Left lobe of liver (tissue), 2 donors: ENCODE results near the gene SBK2. TPM values are rescaled to one million over a fixed set of nuclear protein-coding genes. Genes with fewer than 3 reads are reported as not detected.

Experiments
- ATAC-seq: fragments of 200-7000 bp; cut with Tn5 transposase; one replicate; pipeline ENCODE4 v1.9.1; 2020; ENCODE audit warnings: mild to moderate bottlenecking, moderate library complexity
- DNase-seq: peaks from one replicate; pipeline ENCODE4 v3.0.0-alpha.2; 2020; ENCODE audit warnings: low spot score
- total RNA-seq: library from RNA; stranded (reverse); gene quantifications from one replicate; pipeline ENCODE4 v1.2.1, GENCODE V29; 2021
- donor health status: DM: no; HTN: no; CAD: no; lungs with moderate emphysema.
- donor health status: DM: no; HTN: yes; CAD: no.

SBK2 gene
- total RNA-seq, 1 donor from 2014 or later: not detected

DNA sequence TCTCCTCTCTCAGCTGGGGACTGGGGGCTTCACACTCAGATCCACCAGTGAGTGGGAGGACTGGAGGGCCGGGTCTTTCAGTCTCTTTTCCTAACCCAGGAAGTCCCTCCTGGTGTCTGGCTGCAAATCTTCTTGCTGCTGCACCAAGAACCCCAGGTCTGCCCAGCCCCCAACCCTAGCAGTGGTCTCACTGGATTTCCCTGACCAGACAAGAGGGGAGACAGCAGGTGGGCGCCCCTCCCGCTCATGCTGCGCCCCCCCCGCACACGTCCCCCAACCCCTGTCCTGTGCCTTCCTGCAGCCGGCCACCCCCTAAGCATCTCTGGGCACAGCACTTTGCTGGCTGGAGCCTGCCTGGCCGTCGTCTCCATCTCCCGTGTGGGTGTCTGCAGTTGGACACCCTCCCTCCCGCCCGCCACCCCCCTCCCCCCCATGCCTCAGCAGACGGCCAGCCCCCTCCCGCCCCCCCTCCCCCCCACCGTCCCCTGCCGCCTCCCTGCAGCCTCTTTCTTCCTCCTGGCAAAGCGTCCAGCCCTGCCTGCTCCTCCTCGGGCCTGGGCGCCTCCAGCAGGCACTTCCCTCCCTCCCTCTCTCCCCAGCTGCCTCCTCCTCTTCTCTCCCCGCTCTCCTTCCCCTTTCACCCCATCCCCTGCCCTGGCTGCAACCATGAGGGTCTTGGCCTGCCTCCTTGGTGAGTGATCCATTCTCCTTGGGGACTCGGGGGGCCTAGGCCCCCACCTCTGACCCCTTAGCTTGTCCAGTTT lies 48.8 kb downstream of the SBK2 start, which contains the start of gene SSC5D:
TSS of gene SSC5D (plus strand) at position 513 of the 764 bp plus-strand sequence. CDS start at position 667, 154 bp downstream.
- DNase-seq (no peak), ATAC-seq (no peak)

DNA sequence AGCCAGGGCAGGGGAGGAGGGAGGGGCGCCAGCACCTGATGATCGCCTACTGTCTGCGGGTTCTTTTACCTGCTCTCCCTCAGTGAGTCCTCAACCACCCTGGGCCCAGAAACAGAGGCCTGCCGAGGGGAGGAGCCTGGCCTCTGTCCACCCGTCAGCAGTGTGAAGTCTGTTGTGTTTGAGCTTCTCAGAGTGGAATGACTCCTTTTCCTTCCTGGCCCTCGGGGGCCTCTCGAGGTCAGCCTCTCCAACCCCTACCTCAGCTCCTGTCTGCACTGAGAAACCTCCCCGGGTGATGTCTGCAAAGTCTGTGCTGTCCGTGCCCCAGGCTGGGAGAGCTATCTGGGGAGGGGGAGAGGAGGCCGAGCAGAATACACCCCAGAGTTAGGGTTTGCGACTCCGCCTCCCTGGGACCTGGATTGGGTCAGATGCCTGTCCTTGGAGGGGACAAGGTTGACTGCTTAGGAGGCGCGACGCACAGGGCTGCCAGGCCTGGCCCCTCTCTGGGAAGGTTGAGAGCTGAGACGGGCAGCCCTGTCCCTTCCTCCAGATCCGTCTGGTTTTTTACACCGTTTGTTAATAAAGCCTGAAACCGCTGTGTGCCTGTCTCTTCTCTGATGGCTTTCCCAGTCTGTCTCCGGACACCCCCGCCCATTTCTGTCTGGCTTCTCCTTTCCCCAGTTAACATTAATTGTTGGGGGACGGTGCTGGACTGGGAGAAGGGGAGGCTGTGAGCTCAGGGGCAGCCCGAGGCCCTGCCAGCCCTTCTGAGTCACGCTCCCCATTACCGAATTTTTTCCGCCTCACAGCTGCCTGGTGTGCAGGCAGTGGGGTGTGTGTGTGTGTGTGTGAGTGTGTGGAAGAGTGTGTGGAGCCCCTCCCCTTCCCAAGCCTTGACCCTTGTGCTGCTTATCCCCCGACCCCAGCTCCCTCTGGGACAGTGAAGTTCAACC lies 49.7 kb downstream of the SBK2 start:
- ATAC-seq (peak; percentile 19), DNase-seq (no peak)

DNA sequence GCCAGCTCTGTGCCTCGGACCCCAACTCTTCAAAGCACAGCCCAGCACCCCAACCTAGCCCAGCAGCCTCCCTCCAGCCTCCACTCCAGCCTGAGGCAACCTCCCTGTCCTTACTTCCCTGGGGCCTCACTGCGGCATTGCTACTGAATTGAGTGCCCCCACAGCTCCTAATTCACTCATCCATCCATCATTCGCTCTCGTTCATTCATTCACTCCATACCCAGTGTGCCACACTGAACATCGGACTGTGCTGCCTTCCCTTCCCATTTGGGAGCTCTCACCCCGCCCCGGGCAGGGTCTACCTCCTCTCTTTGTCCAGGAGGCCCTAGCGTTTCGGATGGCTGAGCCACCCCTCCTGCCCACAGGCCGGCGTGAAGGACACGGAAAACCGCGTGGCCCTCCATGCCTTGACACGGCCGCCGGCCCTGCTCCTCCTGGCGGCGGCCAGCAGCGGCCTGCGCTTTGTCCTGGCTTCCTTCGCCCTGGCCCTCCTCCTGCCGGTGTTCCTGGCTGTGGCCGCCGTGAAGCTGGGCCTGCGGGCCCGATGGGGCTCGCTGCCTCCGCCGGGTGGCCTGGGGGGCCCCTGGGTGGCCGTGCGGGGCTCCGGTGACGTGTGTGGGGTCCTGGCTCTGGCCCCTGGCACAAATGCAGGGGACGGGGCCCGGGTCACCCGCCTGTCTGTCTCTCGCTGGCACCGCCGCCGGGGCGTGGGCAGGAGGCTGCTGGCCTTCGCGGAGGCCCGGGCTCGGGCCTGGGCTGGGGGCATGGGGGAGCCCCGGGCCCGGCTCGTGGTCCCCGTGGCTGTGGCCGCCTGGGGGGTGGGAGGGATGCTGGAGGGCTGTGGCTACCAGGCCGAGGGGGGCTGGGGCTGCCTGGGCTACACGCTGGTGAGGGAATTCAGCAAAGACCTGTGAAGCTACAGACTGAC lies 50.6 kb downstream of the SBK2 start:
- DNase-seq: no peak
- ATAC-seq: no peak

DNA sequence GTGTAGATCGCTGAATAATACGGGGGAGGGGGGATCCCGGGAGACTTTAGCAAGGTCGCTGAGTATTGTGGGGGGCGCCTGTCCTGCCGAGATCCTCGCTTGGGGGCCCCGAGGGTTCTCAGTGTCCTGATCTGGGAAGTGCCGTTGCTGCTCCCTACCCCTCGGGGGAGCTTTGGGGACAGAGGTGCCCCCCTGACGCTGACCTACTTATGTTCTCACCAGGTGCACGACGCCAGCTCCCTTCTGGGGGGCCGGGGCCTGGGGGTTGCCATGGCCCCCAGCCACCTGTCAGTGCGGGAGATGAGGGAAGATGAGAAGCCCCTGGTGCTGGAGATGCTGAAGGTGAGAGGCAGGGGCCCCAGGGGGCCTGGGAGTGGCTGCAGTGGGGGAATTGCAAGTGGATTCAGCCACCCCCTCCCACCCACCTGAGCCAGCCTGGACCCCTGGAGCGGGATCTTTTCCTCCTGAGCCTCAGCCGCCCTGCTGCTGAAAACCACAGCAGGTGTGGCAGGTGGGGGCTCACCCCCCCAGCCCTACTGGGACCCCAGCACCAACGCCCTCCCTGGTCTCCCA lies 51.4 kb downstream of the SBK2 start:
- DNase-seq: no peak

DNA sequence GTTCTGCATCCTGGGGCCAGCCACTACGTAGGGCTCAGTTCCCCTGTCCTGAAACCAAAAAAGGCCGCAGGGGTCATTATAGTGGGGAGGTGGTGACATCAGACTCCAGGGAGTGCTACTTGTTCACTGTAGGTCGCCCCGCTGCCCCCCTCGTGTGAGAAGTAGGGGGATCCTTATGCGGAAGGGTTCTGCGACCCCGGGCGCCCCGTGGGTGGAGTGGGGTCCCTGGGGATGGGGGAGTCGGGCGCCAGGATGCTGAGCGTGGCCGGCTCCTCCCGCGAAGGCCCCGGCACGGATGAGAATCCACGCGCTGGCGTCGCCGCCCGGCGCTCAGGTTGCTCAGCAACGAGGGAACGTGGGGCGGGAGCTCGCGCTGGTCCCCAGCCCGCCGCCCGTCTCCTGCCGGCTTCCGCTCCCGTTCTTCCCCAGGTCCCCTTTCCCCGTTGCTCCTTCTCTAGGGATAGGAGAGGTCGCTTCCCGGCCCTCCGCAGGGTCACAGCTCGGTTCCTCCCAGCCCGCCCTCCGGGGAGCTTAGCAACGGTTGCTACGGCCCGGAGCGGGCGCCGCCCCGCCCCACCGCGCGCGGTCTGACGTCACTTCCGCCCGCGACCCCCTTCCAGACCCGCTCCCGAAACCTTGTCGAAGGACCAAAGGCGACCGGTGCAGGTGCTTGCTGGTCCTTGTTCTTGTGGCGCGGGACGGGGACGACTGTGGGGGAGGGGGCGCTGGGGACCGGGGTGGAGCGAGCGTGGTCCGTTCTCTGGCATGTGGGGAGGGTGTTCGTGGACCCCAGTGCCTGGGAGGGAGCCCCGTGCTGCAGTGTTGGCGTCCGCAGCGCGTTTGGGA lies 52.1 kb downstream of the SBK2 start, which contains the start of gene NAT14:
TSS of gene NAT14 (plus strand) at position 596 of the 846 bp plus-strand sequence. CDS start 521 bp downstream, outside the sequence.
- DNase-seq (no peak), ATAC-seq (peak; percentile 30)

More for the DNA sequence above, 51.4 kb downstream of the SBK2 start:
- ATAC-seq: no peak

DNA sequence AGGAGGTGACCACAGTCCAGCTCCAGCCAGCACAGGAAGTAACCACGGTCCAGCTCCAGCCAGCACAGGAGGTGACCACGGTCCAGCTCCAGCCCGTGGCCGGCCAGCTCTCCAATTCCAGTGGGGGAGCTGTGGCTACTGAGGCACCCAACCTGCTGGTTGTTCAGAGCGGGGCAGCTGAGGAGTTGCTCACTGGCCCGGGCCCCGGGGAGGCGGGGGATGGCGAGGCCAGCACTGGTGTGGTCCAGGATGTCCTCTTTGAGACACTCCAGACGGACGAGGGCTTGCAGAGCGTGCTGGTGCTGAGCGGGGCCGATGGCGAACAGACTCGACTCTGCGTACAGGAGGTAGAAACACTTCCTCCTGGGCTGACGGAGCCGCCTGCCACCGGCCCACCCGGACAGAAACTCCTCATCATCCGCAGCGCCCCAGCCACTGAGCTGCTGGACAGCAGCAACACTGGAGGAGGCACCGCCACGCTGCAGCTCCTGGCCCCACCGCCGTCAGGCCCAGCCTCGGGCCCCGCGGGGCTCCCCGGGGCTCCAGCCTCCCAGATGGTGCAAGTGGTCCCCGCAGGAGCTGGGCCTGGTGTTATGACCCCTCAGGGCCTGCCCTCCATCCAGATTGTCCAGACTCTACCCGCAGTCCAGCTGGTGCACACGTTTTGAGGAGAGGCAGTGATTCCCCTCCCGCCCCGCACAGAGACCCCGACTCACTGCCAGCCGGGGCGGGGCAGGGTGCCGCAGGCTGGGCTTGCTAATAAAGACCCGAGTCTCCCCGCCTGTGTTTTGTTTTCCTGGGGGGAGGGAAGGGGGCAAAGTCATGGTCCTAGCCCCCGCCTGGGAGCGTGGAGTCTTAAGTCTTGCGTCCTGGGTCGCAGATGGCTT lies 53.0 kb downstream of the SBK2 start:
- DNase-seq (no peak), ATAC-seq (no peak)

DNA sequence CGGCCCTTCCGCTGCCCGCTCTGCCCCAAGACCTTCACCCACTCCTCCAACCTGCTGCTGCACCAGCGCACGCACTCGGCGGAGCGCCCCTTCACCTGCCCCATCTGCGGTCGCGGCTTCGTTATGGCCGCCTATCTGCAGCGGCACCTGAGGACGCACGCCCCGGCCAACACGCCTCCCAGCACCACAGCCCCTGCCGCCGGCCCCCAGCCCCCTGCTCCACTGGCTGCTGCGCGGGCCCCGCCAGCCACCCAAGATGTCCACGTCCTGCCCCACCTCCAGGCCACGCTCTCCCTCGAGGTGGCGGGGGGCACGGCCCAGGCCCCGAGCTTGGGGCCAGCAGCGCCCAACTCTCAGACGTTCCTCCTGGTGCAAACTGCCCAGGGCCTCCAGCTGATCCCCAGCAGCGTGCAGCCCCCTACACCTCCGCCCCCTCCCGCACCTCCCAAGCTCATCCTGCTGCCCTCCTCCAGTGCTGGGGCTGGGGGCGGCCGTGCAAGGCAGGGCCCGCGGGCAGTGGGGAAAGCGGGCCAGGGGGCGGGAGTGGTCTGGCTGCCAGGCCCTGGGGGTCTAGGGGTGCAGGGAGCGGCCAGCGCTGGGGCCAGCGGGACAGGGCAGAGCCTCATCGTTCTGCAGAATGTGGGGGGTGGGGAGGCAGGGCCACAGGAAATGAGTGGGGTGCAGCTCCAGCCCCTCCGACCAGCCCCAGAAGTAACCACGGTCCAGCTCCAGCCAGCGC lies 53.8 kb downstream of the SBK2 start:
- DNase-seq: no peak
- ATAC-seq: no peak

DNA sequence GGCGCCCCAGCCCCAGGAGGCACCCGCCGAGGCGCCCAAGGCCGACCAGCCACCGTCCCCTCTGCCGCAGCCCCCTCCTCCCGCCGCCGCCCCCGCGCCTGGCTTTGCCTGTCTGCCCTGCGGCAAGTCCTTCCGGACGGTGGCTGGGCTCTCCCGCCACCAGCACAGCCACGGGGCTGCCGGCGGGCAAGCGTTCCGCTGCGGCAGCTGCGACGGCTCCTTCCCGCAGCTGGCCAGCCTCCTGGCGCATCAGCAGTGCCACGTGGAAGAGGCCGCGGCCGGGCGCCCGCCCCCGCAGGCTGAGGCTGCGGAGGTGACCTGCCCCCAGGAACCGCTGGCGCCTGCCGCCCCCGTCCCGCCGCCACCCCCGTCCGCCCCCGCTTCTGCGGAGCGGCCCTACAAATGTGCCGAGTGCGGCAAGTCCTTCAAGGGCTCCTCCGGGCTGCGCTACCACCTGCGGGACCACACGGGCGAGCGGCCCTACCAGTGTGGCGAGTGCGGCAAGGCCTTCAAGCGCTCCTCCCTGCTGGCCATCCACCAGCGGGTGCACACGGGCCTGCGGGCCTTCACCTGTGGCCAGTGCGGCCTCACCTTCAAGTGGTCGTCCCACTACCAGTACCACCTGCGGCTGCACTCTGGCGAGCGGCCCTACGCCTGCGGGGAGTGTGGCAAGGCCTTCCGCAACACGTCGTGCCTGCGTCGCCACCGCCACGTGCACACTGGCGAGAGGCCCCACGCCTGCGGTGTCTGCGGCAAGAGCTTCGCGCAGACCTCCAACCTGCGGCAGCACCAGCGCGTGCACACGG lies 54.6 kb downstream of the SBK2 start:
- DNase-seq (no peak), ATAC-seq (no peak)

DNA sequence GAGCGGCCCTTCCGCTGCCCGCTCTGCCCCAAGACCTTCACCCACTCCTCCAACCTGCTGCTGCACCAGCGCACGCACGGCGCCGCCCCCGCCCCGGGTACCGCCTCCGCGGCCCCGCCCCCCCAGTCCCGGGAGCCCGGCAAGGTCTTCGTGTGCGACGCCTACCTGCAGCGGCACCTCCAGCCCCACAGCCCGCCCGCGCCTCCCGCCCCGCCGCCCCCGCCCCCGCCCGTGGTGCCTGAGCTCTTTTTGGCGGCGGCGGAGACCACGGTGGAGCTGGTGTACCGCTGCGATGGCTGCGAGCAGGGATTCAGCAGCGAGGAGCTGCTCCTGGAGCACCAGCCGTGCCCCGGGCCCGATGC lies 55.2 kb downstream of the SBK2 start:
- DNase-seq (no peak), ATAC-seq (no peak)

DNA sequence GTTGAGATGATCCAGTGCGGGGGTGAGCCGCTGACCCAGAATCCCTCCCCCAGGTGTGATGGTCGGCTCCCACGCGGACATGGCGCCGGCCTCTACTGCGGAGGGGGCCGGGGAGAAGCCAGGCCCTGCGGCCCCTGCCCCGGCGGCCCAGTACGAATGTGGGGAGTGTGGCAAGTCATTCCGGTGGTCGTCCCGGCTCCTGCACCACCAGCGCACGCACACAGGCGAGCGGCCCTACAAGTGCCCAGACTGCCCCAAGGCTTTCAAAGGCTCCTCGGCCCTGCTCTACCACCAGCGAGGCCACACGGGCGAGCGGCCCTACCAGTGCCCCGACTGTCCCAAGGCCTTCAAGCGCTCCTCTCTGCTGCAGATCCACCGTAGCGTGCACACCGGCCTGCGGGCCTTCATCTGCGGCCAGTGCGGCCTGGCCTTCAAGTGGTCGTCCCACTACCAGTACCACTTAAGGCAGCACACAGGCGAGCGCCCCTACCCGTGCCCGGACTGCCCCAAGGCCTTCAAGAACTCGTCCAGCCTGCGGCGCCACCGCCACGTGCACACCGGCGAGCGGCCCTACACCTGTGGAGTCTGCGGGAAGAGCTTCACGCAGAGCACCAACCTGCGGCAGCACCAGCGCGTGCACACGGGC lies 55.7 kb downstream of the SBK2 start:
- ATAC-seq (no peak), DNase-seq (no peak)

DNA sequence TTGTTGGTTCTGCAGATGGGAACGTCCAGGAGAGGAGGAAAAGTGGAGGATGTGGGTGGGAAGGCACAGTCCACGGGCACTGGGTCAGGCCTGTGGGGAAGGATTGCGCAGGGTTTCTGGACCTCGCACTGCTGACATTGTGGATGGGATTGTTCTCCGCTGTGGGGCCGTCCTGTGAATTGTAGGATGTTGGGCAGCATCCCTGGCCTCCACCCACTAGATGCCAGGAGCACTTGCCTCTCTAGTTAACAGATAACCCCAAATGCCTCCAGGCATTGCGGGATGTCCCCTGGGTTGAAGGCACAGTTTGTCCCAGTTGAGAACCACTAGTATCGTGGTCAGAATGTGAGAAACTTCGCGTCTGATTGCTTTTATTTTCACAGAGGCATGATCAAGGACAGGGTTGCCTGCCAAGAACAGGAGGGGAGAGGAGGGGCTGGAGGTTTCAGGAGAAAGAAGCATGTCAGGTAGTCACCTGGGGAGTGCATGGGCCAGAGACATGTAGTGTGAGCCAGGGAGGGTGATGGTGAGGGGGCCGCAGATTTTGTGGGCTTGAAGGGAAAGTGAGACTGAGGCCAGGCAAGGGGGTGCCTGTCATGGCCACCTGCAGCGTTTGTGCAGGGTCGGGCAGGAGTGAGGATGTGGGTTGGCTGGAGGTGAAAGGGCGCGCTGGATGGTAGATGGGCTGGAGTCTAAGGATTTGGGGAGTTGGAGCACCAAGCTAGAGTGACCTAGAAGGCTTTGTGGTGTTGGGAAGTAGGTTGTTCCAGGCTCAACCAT lies 57.3 kb downstream of the SBK2 start:
- no peak for DNase-seq
- no peak for ATAC-seq

DNA sequence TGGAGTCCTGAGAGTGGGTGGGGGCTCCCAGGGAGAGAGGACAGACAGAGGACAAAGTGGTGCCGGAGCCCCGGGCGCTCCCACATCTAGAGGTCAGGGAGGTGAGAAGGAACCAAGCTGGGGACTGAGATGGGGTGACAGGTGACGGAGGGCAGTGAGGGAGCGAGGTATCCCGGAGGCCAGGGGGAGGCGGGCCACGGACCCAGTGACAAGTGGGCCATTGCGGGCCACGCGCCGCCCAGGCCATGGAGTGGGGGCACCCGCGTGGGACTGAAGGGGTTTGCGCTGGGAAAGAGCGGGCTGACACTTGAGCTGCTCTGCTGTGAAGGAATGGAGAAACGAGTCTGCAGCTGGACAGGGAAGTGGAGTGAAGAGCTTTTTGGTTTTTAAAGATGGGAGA lies 57.9 kb downstream of the SBK2 start:
- DNase-seq: no peak
- no peak for ATAC-seq
